Naive B cell (primary cell): ENCODE results near the gene ACTBL2. TPM values are rescaled to one million over a fixed set of nuclear protein-coding genes. Genes with fewer than 3 reads are reported as not detected.

Source experiments
- ATAC-seq, 2 donors: fragments of 150-1000 bp; cut with Tn5 transposase; 2 replicates each; pipeline ENCODE4 v1.10.0; 2021; ENCODE audit warnings: low read depth in 2 of 2, mild to moderate bottlenecking in 2 of 2, moderate library complexity in 2 of 2
- DNase-seq: peaks from one replicate; pipeline ENCODE4 v3.0.0; 2022
- H3K27ac Mint-ChIP-seq, 6 donors: one replicate each; pipeline ENCODE4 v1.8.0; 2020 to 2022; ENCODE audit warnings: mild to moderate bottlenecking in 6 of 6, mixed read lengths in 6 of 6, moderate library complexity in 5 of 6, inconsistent platforms in 2 of 6
- H3K27me3 Mint-ChIP-seq, 3 donors: one replicate each; pipeline ENCODE4 v1.8.0; 2021 to 2022; ENCODE audit warnings: mixed read lengths in 3 of 3, mild to moderate bottlenecking in 1 of 3
- H3K36me3 Mint-ChIP-seq, 2 donors: one replicate each; pipeline ENCODE4 v1.8.0; 2020 to 2022; ENCODE audit warnings: mixed read lengths in 2 of 2, inconsistent platforms in 1 of 2, mild to moderate bottlenecking in 1 of 2
- H3K4me1 Mint-ChIP-seq, 3 donors: one replicate each; pipeline ENCODE4 v1.8.0; 2020 to 2022; ENCODE audit warnings: mixed read lengths in 3 of 3, inconsistent platforms in 1 of 3, mild to moderate bottlenecking in 1 of 3, moderate library complexity in 1 of 3
- H3K4me3 Mint-ChIP-seq, 8 donors: one replicate each; pipeline ENCODE4 v1.8.0; 2020 to 2022; ENCODE audit warnings: mild to moderate bottlenecking in 8 of 8, mixed read lengths in 8 of 8, moderate library complexity in 8 of 8, inconsistent platforms in 2 of 8
- H3K9me3 Mint-ChIP-seq, 7 donors: one replicate each; pipeline ENCODE4 v1.8.0; 2020 to 2022; ENCODE audit warnings: mixed read lengths in 7 of 7, mild to moderate bottlenecking in 5 of 7, inconsistent platforms in 2 of 7, moderate library complexity in 1 of 7
- polyA plus RNA-seq, 6 donors: library from polyadenylated mRNA; unstranded; fragments of 300-500 nt; fragmentation: Illumina TruSeq; gene quantifications; one replicate each; pipeline ENCODE4 v1.2.3, GENCODE V29; 2021; ENCODE audit warnings: low read depth in 6 of 6

Gene ACTBL2
- polyA plus RNA-seq, 6 donors from 2014 or later, result not detected

- peak overlapping the region in 1 of 8 donors; percentile 53 for H3K4me3 Mint-ChIP-seq
- H3K9me3 Mint-ChIP-seq, result no peaks in the 10 kb centered on the region
- no peaks in the 10 kb centered on the region for H3K4me1 Mint-ChIP-seq
- ATAC-seq (no peak), DNase-seq (no peak)
- H3K36me3 Mint-ChIP-seq, result no peaks in the 10 kb centered on the region
- no peak overlapping the region for H3K27ac Mint-ChIP-seq
- peaks cover 0 to 8% (median 0%) of the 10 kb centered on the region in 3 donors for H3K27me3 Mint-ChIP-seq
Measured at GRCh38 chr5:57450991-57451876, 31.4 kb downstream of the ACTBL2 start.

GRCh38 chr5:57448751-57449150 is 33.9 kb downstream of the ACTBL2 start:
- Mint-ChIP-seq H3K4me1 (peaks cover 6 to 13% (median 7%) of the 10 kb centered on the region in 3 donors), H3K27ac (no peak overlapping the region), H3K36me3 (no peaks in the 10 kb centered on the region), H3K4me3 (no peak overlapping the region), H3K9me3 (no peaks in the 10 kb centered on the region), H3K27me3 (peaks cover 0 to 16% (median 0%) of the 10 kb centered on the region in 3 donors)
- ATAC-seq (no peak), DNase-seq (no peak)

GRCh38 chr5:57448287-57448686 is 34.3 kb downstream of the ACTBL2 start:
- H3K27me3 Mint-ChIP-seq, result peaks cover 0 to 16% (median 0%) of the 10 kb centered on the region in 3 donors
- ATAC-seq (no peak), DNase-seq (no peak)
- H3K4me3 Mint-ChIP-seq, result no peak overlapping the region
- no peak overlapping the region for H3K27ac Mint-ChIP-seq
- H3K9me3 Mint-ChIP-seq, result no peaks in the 10 kb centered on the region
- H3K4me1 Mint-ChIP-seq, result peaks cover 6 to 13% (median 7%) of the 10 kb centered on the region in 3 donors
- H3K36me3 Mint-ChIP-seq, result no peaks in the 10 kb centered on the region

GRCh38 chr5:57447658-57448057 is 35.0 kb downstream of the ACTBL2 start:
- DNase-seq (no peak), ATAC-seq (no peak)
- H3K9me3 Mint-ChIP-seq, result no peaks in the 10 kb centered on the region
- H3K4me3 Mint-ChIP-seq, result no peak overlapping the region
- no peaks in the 10 kb centered on the region for H3K36me3 Mint-ChIP-seq
- peaks cover 0 to 16% (median 0%) of the 10 kb centered on the region in 3 donors for H3K27me3 Mint-ChIP-seq
- H3K27ac Mint-ChIP-seq, result no peak overlapping the region
- peaks cover 6 to 17% (median 7%) of the 10 kb centered on the region in 3 donors for H3K4me1 Mint-ChIP-seq

- Mint-ChIP-seq H3K36me3 (no peaks in the 10 kb centered on the region), H3K4me1 (peaks cover 6 to 24% (median 9%) of the 10 kb centered on the region in 3 donors), H3K27me3 (peaks cover 0 to 16% (median 0%) of the 10 kb centered on the region in 3 donors), H3K9me3 (no peaks in the 10 kb centered on the region), H3K27ac (peak overlapping the region in 1 of 6 donors; percentile 51), H3K4me3 (no peak overlapping the region)
- DNase-seq (no peak), ATAC-seq (no peak)
Measured at GRCh38 chr5:57446966-57447365, 35.6 kb downstream of the ACTBL2 start.

GRCh38 chr5:57445705-57446037 is 36.9 kb downstream of the ACTBL2 start:
- peaks cover 9 to 36% (median 14%) of the 10 kb centered on the region in 3 donors for H3K4me1 Mint-ChIP-seq
- no peaks in the 10 kb centered on the region for H3K9me3 Mint-ChIP-seq
- H3K27me3 Mint-ChIP-seq, result peaks cover 0 to 15% (median 0%) of the 10 kb centered on the region in 3 donors
- DNase-seq (no peak), ATAC-seq (no peak)
- H3K27ac Mint-ChIP-seq, result no peak overlapping the region
- H3K36me3 Mint-ChIP-seq, result no peaks in the 10 kb centered on the region
- H3K4me3 Mint-ChIP-seq, result no peak overlapping the region

- ATAC-seq (no peak), DNase-seq (no peak)
- Mint-ChIP-seq H3K36me3 (no peaks in the 10 kb centered on the region), H3K4me1 (peaks cover 9 to 36% (median 14%) of the 10 kb centered on the region in 3 donors), H3K9me3 (no peaks in the 10 kb centered on the region), H3K27ac (peak overlapping the region in 1 of 6 donors; percentile 67), H3K4me3 (peak overlapping the region in 1 of 8 donors; percentile 55), H3K27me3 (peaks cover 0 to 10% (median 0%) of the 10 kb centered on the region in 3 donors)
Measured at GRCh38 chr5:57445006-57445704, 37.5 kb downstream of the ACTBL2 start.

GRCh38 chr5:57442080-57442839 is 40.4 kb downstream of the ACTBL2 start:
- ATAC-seq, result peak in 1 of 2 donors; percentile 68
- Mint-ChIP-seq H3K9me3 (no peaks in the 10 kb centered on the region), H3K36me3 (no peaks in the 10 kb centered on the region), H3K27me3 (peaks cover 0 to 8% (median 0%) of the 10 kb centered on the region in 3 donors), H3K27ac (peak overlapping the region in 1 of 6 donors; percentile 88), H3K4me1 (peaks cover 9 to 36% (median 14%) of the 10 kb centered on the region in 3 donors), H3K4me3 (peak overlapping the region in 2 of 8 donors; percentile 18 to 78)
- peak; percentile 11 for DNase-seq

- peak overlapping the region in 3 of 8 donors; percentile 6 to 78 (median 30) for H3K4me3 Mint-ChIP-seq
- peaks cover 9 to 36% (median 14%) of the 10 kb centered on the region in 3 donors for H3K4me1 Mint-ChIP-seq
- DNase-seq (no peak), ATAC-seq (no peak)
- H3K36me3 Mint-ChIP-seq, result no peaks in the 10 kb centered on the region
- H3K27me3 Mint-ChIP-seq, result peaks cover 0 to 8% (median 0%) of the 10 kb centered on the region in 3 donors
- no peaks in the 10 kb centered on the region for H3K9me3 Mint-ChIP-seq
- peak overlapping the region in 1 of 6 donors; percentile 56 for H3K27ac Mint-ChIP-seq
Measured at GRCh38 chr5:57441557-57441956, 41.1 kb downstream of the ACTBL2 start.

- no peak for DNase-seq
- no peak overlapping the region for H3K4me3 Mint-ChIP-seq
- H3K4me1 Mint-ChIP-seq, result peaks cover 3 to 24% (median 6%) of the 10 kb centered on the region in 3 donors
- H3K27ac Mint-ChIP-seq, result peak overlapping the region in 1 of 6 donors; percentile 53
- ATAC-seq, result no peak
- H3K27me3 Mint-ChIP-seq, result no peaks in the 10 kb centered on the region
- H3K36me3 Mint-ChIP-seq, result no peaks in the 10 kb centered on the region
- H3K9me3 Mint-ChIP-seq, result no peaks in the 10 kb centered on the region
Measured at GRCh38 chr5:57439601-57440000, 43.0 kb downstream of the ACTBL2 start.

GRCh38 chr5:57437976-57438805 is 44.4 kb downstream of the ACTBL2 start:
- Mint-ChIP-seq H3K27ac (peak overlapping the region in 1 of 6 donors; percentile 30), H3K4me1 (peaks cover 3 to 22% (median 6%) of the 10 kb centered on the region in 3 donors), H3K36me3 (no peaks in the 10 kb centered on the region), H3K9me3 (no peaks in the 10 kb centered on the region), H3K4me3 (no peak overlapping the region), H3K27me3 (no peaks in the 10 kb centered on the region)
- ATAC-seq, result no peak
- DNase-seq, result no peak

- Mint-ChIP-seq H3K36me3 (no peaks in the 10 kb centered on the region), H3K27ac (no peak overlapping the region), H3K4me1 (peaks cover 0 to 8% (median under 1%) of the 10 kb centered on the region in 3 donors), H3K4me3 (no peak overlapping the region), H3K27me3 (no peaks in the 10 kb centered on the region), H3K9me3 (no peaks in the 10 kb centered on the region)
- DNase-seq (no peak), ATAC-seq (no peak)
Measured at GRCh38 chr5:57436586-57436985, 46.0 kb downstream of the ACTBL2 start.
